Effector CD4-positive, alpha-beta T cell (primary cell): ENCODE results near the gene FAM163B.

ENCODE experiments used
- DNase-seq: peaks from one replicate; pipeline ENCODE4 v3.0.0-alpha.2; 2020

The FAM163B gene

GRCh38 chr9:133539991-133540697 is 69.0 kb downstream of the FAM163B start:
- DNase-seq = no peak

GRCh38 chr9:133538851-133539833 is 70.0 kb downstream of the FAM163B start:
- no peak for DNase-seq

- no peak for DNase-seq
These were observed 71.0 kb downstream of the FAM163B start for GRCh38 chr9:133538176-133538575.

- no peak for DNase-seq
These were observed 71.9 kb downstream of the FAM163B start for GRCh38 chr9:133537257-133537656.

- no peak for DNase-seq
These were observed 72.7 kb downstream of the FAM163B start for GRCh38 chr9:133536536-133536935.

GRCh38 chr9:133536080-133536479 is 73.1 kb downstream of the FAM163B start:
- no peak for DNase-seq

- DNase-seq = no peak
These were observed 73.8 kb downstream of the FAM163B start for GRCh38 chr9:133535306-133535877.

GRCh38 chr9:133534346-133535291 is 74.6 kb downstream of the FAM163B start, which contains the start of gene ADAMTSL2:
TSS of gene ADAMTSL2 (plus strand) at chr9:133534704. CDS start at chr9:133536713, 2,009 bp downstream.
- DNase-seq = no peak

GRCh38 chr9:133533857-133534256 is 75.3 kb downstream of the FAM163B start:
- no peak for DNase-seq

- peak; percentile 47 for DNase-seq
These were observed 76.1 kb downstream of the FAM163B start for GRCh38 chr9:133532937-133533668.

GRCh38 chr9:133531293-133531692 is 77.9 kb downstream of the FAM163B start:
- DNase-seq = no peak

GRCh38 chr9:133529874-133530273 is 79.3 kb downstream of the FAM163B start:
- DNase-seq = no peak

GRCh38 chr9:133529457-133529856 is 79.7 kb downstream of the FAM163B start:
- DNase-seq = no peak

GRCh38 chr9:133528876-133529241 is 80.3 kb downstream of the FAM163B start:
- DNase-seq = no peak

GRCh38 chr9:133528001-133528875 is 81.0 kb downstream of the FAM163B start:
- DNase-seq = no peak

- no peak for DNase-seq
These were observed 81.7 kb downstream of the FAM163B start for GRCh38 chr9:133527444-133527920.
